SH-SY5Y (cell line): ENCODE results near the gene MDM2.

ENCODE experiments used
- GATA2 ChIP-seq: IDR thresholded peaks from 2 replicates; pipeline ENCODE4 v1.6.1; 2011; ENCODE audit warnings: mild to moderate bottlenecking, low read depth, low read length
- GATA3 ChIP-seq: IDR thresholded peaks from 2 replicates; pipeline ENCODE4 v1.6.1; 2011; ENCODE audit warnings: low read depth, mild to moderate bottlenecking, low read length, moderate library complexity

GRCh38 chr12:68759852-68760251 is 48.1 kb upstream of the MDM2 start:
- TF ChIP-seq GATA3 (no peak), GATA2 (no peak)
